NB4 (cell line): ENCODE results near the gene RNF150.
"Not testable (repeated sequence)": the region's sequence is repeated elsewhere in the genome, so short reads cannot be mapped to it uniquely, and the experiment has no call there.

Source experiments
- DNase-seq: peaks from one replicate; pipeline ENCODE4 v3.0.0; 2010; ENCODE audit warnings: low read depth
- H3K4me3 ChIP-seq: one replicate; pipeline ENCODE4 v1.5.1; 2011; ENCODE audit warnings: mild to moderate bottlenecking, low read depth, low read length, moderate library complexity
- MYC ChIP-seq: IDR thresholded peaks from 2 replicates; pipeline ENCODE4 v1.6.1; 2011; ENCODE audit warnings: low read depth, low read length
- POLR2A ChIP-seq: IDR thresholded peaks from 2 replicates; pipeline ENCODE4 v1.6.1; 2011; ENCODE audit warnings: mild to moderate bottlenecking; ENCODE audit not compliant: insufficient read length; ENCODE audit errors: extremely low read depth
- TF ChIP-seq, protein P1 (sequence below): IDR thresholded peaks from 2 replicates; pipeline ENCODE4 v1.6.1; 2011; ENCODE audit warnings: low read depth, low read length
- TF ChIP-seq, protein P2 (sequence below): IDR thresholded peaks from one replicate; pipeline ENCODE4 v1.5.1; 2012; ENCODE audit warnings: low read depth, low read length

RNF150 gene

GRCh38 chr4:140829825-140830224 lies 303.4 kb downstream of the RNF150 start:
- DNase-seq: no peak
- TF ChIP-seq, protein P1, sequence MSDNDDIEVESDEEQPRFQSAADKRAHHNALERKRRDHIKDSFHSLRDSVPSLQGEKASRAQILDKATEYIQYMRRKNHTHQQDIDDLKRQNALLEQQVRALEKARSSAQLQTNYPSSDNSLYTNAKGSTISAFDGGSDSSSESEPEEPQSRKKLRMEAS: no peak
- TF ChIP-seq, protein P2, sequence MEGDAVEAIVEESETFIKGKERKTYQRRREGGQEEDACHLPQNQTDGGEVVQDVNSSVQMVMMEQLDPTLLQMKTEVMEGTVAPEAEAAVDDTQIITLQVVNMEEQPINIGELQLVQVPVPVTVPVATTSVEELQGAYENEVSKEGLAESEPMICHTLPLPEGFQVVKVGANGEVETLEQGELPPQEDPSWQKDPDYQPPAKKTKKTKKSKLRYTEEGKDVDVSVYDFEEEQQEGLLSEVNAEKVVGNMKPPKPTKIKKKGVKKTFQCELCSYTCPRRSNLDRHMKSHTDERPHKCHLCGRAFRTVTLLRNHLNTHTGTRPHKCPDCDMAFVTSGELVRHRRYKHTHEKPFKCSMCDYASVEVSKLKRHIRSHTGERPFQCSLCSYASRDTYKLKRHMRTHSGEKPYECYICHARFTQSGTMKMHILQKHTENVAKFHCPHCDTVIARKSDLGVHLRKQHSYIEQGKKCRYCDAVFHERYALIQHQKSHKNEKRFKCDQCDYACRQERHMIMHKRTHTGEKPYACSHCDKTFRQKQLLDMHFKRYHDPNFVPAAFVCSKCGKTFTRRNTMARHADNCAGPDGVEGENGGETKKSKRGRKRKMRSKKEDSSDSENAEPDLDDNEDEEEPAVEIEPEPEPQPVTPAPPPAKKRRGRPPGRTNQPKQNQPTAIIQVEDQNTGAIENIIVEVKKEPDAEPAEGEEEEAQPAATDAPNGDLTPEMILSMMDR: no peak
- TF ChIP-seq MYC (no peak), POLR2A (no peak)
- no peak overlapping the region for H3K4me3 ChIP-seq

DNA sequence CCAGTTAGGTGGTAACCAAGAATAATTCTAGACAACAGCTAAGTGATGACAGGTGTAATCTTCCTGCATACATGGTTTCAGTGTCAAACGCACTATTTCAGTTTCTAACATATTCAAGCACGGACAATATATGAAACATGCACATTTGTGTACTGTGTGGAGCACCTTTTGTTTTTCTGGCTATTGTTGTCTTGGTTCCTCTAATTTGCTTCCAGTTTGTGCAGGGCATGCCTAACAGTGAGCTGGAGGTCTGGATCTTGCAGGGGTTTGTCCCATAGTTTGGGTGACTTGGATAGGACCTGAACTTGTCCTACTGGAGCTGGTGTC lies 306.6 kb downstream of the RNF150 start:
- TF ChIP-seq POLR2A (no peak), MYC (no peak)
- TF ChIP-seq, protein P1: no peak
- TF ChIP-seq, protein P2: no peak
- H3K4me3 ChIP-seq: no peak overlapping the region
- no peak for DNase-seq

DNA sequence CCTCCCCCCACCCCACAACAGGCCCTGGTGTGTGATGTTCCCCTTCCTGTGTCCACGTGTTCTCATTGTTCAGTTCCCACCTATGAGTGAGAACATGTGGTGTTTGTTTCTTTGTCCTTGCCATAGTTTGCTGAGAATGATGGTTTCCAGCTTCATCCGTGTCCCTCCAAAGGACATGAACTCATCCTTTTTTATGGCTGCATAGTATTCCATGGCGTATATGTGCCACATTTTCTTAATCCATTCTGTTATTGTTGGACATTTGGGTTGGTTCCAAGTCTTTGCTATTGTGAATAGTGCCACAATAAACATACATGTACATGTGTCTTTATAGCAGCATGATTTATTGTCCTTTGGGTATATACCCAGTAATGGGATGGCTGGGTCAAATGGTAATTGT lies 312.7 kb downstream of the RNF150 start:
- H3K4me3 ChIP-seq, DNase-seq: not testable (repeated sequence)

GRCh38 chr4:140819610-140820009 lies 313.7 kb downstream of the RNF150 start:
- TF ChIP-seq, protein P1: no peak
- no peak for TF ChIP-seq POLR2A
- TF ChIP-seq MYC: no peak
- TF ChIP-seq, protein P2: no peak
- DNase-seq: no peak

DNA sequence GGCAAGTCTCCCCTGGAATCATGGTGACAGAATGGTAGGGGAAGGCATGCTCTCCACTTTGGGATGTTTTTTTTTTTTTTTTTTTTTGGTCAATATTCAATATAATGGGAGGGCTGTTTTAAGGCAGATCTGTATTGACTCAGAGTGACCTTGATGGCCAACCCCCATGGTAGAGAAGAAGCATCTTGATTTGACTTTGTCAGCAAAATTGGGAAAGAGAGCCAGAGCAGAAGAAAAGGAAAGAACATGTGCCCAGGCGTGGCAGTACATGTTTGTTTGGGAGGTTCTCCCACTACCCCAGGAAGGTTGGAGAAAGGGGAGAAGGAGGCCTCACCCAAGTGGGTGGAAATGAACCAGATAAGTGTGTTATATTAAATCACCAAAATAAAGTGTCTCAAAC lies 314.8 kb downstream of the RNF150 start:
- no peak for DNase-seq
- no peak overlapping the region for H3K4me3 ChIP-seq
- TF ChIP-seq, protein P2: no peak
- no peak for TF ChIP-seq POLR2A
- TF ChIP-seq, protein P1: no peak
- TF ChIP-seq MYC: no peak

More at GRCh38 chr4:140819610-140820009, 313.7 kb downstream of the RNF150 start:
- H3K4me3 ChIP-seq: no peak overlapping the region

GRCh38 chr4:140816806-140817510 lies 316.3 kb downstream of the RNF150 start:
- DNase-seq: no peak
- TF ChIP-seq MYC: no peak
- TF ChIP-seq, protein P2: no peak
- no peak for TF ChIP-seq POLR2A
- TF ChIP-seq, protein P1: no peak
- H3K4me3 ChIP-seq: no peak overlapping the region
